Left lung (tissue), 10 donors: ENCODE measurements around the gene ZNF101. TPM values are rescaled to one million over a fixed set of nuclear protein-coding genes. Genes with fewer than 3 reads are reported as not detected.
A peak's percentile ranks its signal among the peaks of the same experiment; 100 is the strongest.

Experiments
- ATAC-seq: fragments of 200-7000 bp; cut with Tn5 transposase; one replicate; pipeline ENCODE4 v1.9.1; 2020; ENCODE audit warnings: moderate library complexity
- DNase-seq, 4 donors: peaks; one replicate each; pipeline ENCODE4 v3.0.0-alpha.2; 2013 to 2020
- H3K27ac ChIP-seq, 2 donors: fragments of 200-600 bp; sonication (generic) in 1 of 2; one replicate each; pipeline versions ENCODE4 v1.5.0 to v1.8.0; 2020 to 2021
- H3K27me3 ChIP-seq, 2 donors: fragments of 200-600 bp; sonication (generic) in 1 of 2; one replicate each; pipeline versions ENCODE4 v1.5.0 to v1.8.0; 2020 to 2021
- H3K36me3 ChIP-seq, 2 donors: fragments of 200-600 bp; sonication (generic) in 1 of 2; one replicate each; pipeline versions ENCODE4 v1.5.0 to v1.8.0; 2020 to 2021
- H3K4me1 ChIP-seq, 2 donors: fragments of 200-600 bp; one replicate each; pipeline ENCODE4 v1.8.0; 2021
- H3K4me3 ChIP-seq, 2 donors: fragments of 200-600 bp; sonication (generic) in 1 of 2; one replicate each; pipeline versions ENCODE4 v1.5.0 to v1.8.0; 2020 to 2021; ENCODE audit warnings: mild to moderate bottlenecking in 1 of 2
- H3K9me3 ChIP-seq, 2 donors: fragments of 200-600 bp; sonication (generic) in 1 of 2; one replicate each; pipeline versions ENCODE4 v1.5.0 to v1.8.0; 2020 to 2021
- intact Hi-C, 2 donors: fragments of 100-400 bp; cut with DNase I; formaldehyde crosslinking; loops; one replicate each; pipeline versions ENCODE4 v1.11.2 to v1.14.2; 2022
- polyA plus RNA-seq, 6 donors: library from polyadenylated mRNA; unstranded; fragments of 120-200 nt; gene quantifications; one replicate each; pipeline ENCODE4 v1.2.1, GENCODE V29; 2013; ENCODE audit not compliant: insufficient read length in 6 of 6
- total RNA-seq, 2 donors: library from RNA; stranded (reverse); fragmentation: NEBNext Ultra II Directional; extraction: Animal tissue kit (Norgen Biotek cat#: 25700); gene quantifications; one replicate each; pipeline ENCODE4 v1.2.1, GENCODE V29; 2021
- TF ChIP-seq, protein P1 (sequence below), 2 donors: fragments of 200-600 bp; sonication (generic) in 1 of 2; IDR thresholded peaks; one replicate each; pipeline versions ENCODE4 v1.5.0 to v1.8.0; 2021; ENCODE audit warnings: antibody characterized with exemption in 2 of 2
- donor health status: DM: no; HTN: yes; CAD: no.
- donor health status: DM: no; HTN: no; CAD: no.

The ZNF101 gene
- total and polyA plus RNA-seq, 8 donors = 9.7 to 17.5 (median 13.5) TPM

- peaks cover 0 to 81% of the 10 kb centered on the region in 2 donors for H3K36me3 ChIP-seq
- intact Hi-C loops = loop anchor here in 1 of 2 donors (5.0 kb wide), 1 partner anchor 115 kb away; no protein-coding TSS in a partner anchor
Measured at GRCh38 chr19:19647037-19647835, 21.4 kb upstream of the ZNF101 start.

DNA sequence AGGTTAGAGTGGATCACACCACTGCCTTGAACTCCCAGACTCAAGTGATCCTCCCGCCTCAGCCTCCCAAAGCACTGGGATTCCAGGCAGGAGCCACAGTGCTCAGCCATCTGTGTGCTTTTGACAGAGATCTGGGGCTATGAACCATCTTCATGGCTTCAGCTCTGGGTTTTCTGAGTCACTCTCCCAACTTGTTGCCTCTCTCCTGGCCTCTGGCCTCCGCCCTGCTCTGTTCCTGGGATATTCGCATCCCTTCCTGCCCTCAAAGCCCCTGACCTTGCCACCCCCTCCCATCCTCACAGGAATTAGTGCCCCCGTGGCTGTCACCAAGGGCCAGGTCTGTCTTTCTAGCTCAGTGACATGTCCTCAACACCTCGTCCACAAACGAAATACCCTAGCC, 19.5 kb upstream of the ZNF101 start:
- intact Hi-C loops = loop anchor here in 1 of 2 donors (5.0 kb wide), 1 partner anchor 117 kb away; no protein-coding TSS in a partner anchor
- Histone ChIP-seq H3K36me3 (peaks cover 0 to 100% of the 10 kb centered on the region in 2 donors), H3K27me3 (no peaks in the 10 kb centered on the region), H3K4me1 (no peaks in the 10 kb centered on the region), H3K4me3 (no peak overlapping the region), H3K27ac (no peak overlapping the region), H3K9me3 (no peaks in the 10 kb centered on the region)
- ATAC-seq (no peak), DNase-seq (peak in 1 of 4 donors; percentile 22)
- TF ChIP-seq, protein P1, sequence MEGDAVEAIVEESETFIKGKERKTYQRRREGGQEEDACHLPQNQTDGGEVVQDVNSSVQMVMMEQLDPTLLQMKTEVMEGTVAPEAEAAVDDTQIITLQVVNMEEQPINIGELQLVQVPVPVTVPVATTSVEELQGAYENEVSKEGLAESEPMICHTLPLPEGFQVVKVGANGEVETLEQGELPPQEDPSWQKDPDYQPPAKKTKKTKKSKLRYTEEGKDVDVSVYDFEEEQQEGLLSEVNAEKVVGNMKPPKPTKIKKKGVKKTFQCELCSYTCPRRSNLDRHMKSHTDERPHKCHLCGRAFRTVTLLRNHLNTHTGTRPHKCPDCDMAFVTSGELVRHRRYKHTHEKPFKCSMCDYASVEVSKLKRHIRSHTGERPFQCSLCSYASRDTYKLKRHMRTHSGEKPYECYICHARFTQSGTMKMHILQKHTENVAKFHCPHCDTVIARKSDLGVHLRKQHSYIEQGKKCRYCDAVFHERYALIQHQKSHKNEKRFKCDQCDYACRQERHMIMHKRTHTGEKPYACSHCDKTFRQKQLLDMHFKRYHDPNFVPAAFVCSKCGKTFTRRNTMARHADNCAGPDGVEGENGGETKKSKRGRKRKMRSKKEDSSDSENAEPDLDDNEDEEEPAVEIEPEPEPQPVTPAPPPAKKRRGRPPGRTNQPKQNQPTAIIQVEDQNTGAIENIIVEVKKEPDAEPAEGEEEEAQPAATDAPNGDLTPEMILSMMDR (IDR thresholded peaks at IDR 0.05) = no peak

More at GRCh38 chr19:19647037-19647835, 21.4 kb upstream of the ZNF101 start:
- TF ChIP-seq, protein P1 (IDR thresholded peaks at IDR 0.05) = no peak
- no peaks in the 10 kb centered on the region for H3K9me3 ChIP-seq
- no peak overlapping the region for H3K4me3 ChIP-seq
- ATAC-seq = no peak
- no peaks in the 10 kb centered on the region for H3K27me3 ChIP-seq
- H3K27ac ChIP-seq = no peak overlapping the region
- H3K4me1 ChIP-seq = peaks cover 0 to 10% of the 10 kb centered on the region in 2 donors
- peak in 1 of 4 donors; percentile 77 for DNase-seq

GRCh38 chr19:19649580-19649995, 19.1 kb upstream of the ZNF101 start:
- no peaks in the 10 kb centered on the region for H3K9me3 ChIP-seq
- TF ChIP-seq, protein P1 (IDR thresholded peaks at IDR 0.05) = no peak
- ATAC-seq (no peak), DNase-seq (peak in 1 of 4 donors; percentile 77)
- intact Hi-C loops = loop anchor here in 1 of 2 donors (5.0 kb wide), 1 partner anchor 117 kb away; no protein-coding TSS in a partner anchor
- no peaks in the 10 kb centered on the region for H3K4me1 ChIP-seq
- H3K36me3 ChIP-seq = peaks cover 0 to 100% of the 10 kb centered on the region in 2 donors
- no peak overlapping the region for H3K4me3 ChIP-seq
- no peaks in the 10 kb centered on the region for H3K27me3 ChIP-seq
- H3K27ac ChIP-seq = no peak overlapping the region

DNA sequence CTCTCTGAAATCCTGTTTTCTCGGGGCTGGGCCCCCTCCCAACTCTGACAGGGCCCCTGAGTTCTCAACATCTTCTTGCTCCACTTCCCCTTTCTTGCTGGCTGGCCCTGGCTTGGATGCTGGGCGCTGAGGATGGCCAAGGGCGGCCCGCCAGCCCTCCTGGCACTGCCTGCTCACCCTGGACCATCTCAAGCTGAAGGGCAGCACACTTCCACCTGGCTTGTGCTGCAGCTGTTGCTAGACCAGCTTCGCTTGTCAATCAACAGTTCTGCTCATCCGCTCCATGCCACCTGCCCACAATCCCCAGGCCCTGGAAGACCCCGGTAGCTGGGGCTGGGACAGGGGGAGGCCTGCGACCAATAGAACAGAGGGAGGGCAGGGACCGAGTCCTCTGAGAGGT, 18.3 kb upstream of the ZNF101 start:
- no peaks in the 10 kb centered on the region for H3K4me1 ChIP-seq
- intact Hi-C loops = no loop called here
- TF ChIP-seq, protein P1 (IDR thresholded peaks at IDR 0.05) = no peak
- H3K27me3 ChIP-seq = no peaks in the 10 kb centered on the region
- peaks cover 0 to 100% of the 10 kb centered on the region in 2 donors for H3K36me3 ChIP-seq
- no peak overlapping the region for H3K27ac ChIP-seq
- DNase-seq = peak in 1 of 4 donors; percentile 61
- no peak for ATAC-seq
- H3K9me3 ChIP-seq = no peaks in the 10 kb centered on the region
- no peak overlapping the region for H3K4me3 ChIP-seq

DNA sequence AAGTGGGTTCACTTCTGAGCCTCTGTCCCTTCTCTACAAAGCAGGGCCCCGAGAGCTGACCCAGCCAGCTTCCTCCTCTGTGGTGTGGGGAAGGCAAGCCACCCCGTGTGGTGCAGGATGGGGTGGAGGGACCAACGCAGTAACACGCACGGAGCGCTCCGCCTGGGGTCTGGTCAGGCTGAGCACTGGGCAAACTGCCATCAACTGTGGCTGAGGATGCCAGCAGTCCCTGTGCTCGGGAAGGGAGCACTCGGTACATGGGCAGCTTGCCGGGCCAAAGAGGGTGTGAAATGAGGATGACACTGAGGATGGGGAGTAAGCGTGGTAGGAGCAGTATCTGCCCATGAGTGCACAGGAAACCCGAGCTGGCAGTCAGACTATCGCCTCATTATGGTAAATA, 17.6 kb upstream of the ZNF101 start:
- Histone ChIP-seq H3K27me3 (no peaks in the 10 kb centered on the region), H3K27ac (no peak overlapping the region), H3K4me1 (no peaks in the 10 kb centered on the region), H3K4me3 (no peak overlapping the region), H3K9me3 (no peaks in the 10 kb centered on the region), H3K36me3 (peaks cover 0 to 100% of the 10 kb centered on the region in 2 donors)
- DNase-seq (peak in 1 of 4 donors; percentile 65), ATAC-seq (no peak)
- intact Hi-C loops = no loop called here
- TF ChIP-seq, protein P1 (IDR thresholded peaks at IDR 0.05) = no peak
